ENCODE data around the gene ARID4B. TPM values are rescaled to one million over a fixed set of nuclear protein-coding genes. Genes with fewer than 3 reads are reported as not detected.

The ARID4B gene
- total and polyA plus RNA-seq, 8 donors: 29.0 to 57.9 (median 49.9) TPM

GRCh38 chr1:235127732-235128455, 200.1 kb downstream of the ARID4B start:
- intact Hi-C loops (cut with DNase I): no loop called here
- Histone ChIP-seq H3K4me1 (peaks cover 6 to 57% of the 10 kb centered on the region in 2 donors), H3K27me3 (no peaks in the 10 kb centered on the region), H3K9me3 (no peaks in the 10 kb centered on the region), H3K27ac (peak overlapping the region; percentile 84 to 87), H3K4me3 (peak overlapping the region; percentile 66 to 94), H3K36me3 (peaks cover 0 to 24% of the 10 kb centered on the region in 2 donors)
- no peak for TF ChIP-seq CTCF (IDR thresholded peaks at IDR 0.05)
- peak; percentile 21 for ATAC-seq
- no peak for DNase-seq

GRCh38 chr1:235127203-235127602, 200.8 kb downstream of the ARID4B start:
- H3K36me3 ChIP-seq: peaks cover 0 to 19% of the 10 kb centered on the region in 2 donors
- no peaks in the 10 kb centered on the region for H3K27me3 ChIP-seq
- H3K9me3 ChIP-seq: no peaks in the 10 kb centered on the region
- peaks cover 6 to 64% of the 10 kb centered on the region in 2 donors for H3K4me1 ChIP-seq
- intact Hi-C loops (cut with DNase I): no loop called here
- DNase-seq (no peak), ATAC-seq (no peak)
- H3K4me3 ChIP-seq: peak overlapping the region; percentile 66 to 94
- H3K27ac ChIP-seq: no peak overlapping the region
- TF ChIP-seq CTCF (IDR thresholded peaks at IDR 0.05): no peak

GRCh38 chr1:235124665-235125064, 203.3 kb downstream of the ARID4B start:
- Histone ChIP-seq H3K4me1 (peaks cover 6 to 65% of the 10 kb centered on the region in 2 donors), H3K36me3 (peaks cover 0 to 31% of the 10 kb centered on the region in 2 donors), H3K27ac (no peak overlapping the region), H3K4me3 (no peak overlapping the region), H3K27me3 (no peaks in the 10 kb centered on the region), H3K9me3 (no peaks in the 10 kb centered on the region)
- no peak for ATAC-seq
- DNase-seq: no peak
- no peak for TF ChIP-seq CTCF (IDR thresholded peaks at IDR 0.05)
- intact Hi-C loops (cut with DNase I): no loop called here

GRCh38 chr1:235124111-235124510, 203.9 kb downstream of the ARID4B start:
- ATAC-seq (no peak), DNase-seq (no peak)
- TF ChIP-seq CTCF (IDR thresholded peaks at IDR 0.05): no peak
- Histone ChIP-seq H3K4me1 (peaks cover 6 to 61% of the 10 kb centered on the region in 2 donors), H3K36me3 (peaks cover 0 to 37% of the 10 kb centered on the region in 2 donors), H3K9me3 (no peaks in the 10 kb centered on the region), H3K27ac (no peak overlapping the region), H3K4me3 (no peak overlapping the region), H3K27me3 (no peaks in the 10 kb centered on the region)
- intact Hi-C loops (cut with DNase I): no loop called here

- TF ChIP-seq CTCF (IDR thresholded peaks at IDR 0.05): no peak
Observed at GRCh38 chr1:235122348-235122747, 205.6 kb downstream of the ARID4B start.

More at GRCh38 chr1:235122348-235122747, 205.6 kb downstream of the ARID4B start:
- intact Hi-C loops (cut with DNase I): no loop called here
- Histone ChIP-seq H3K4me1 (peaks cover 6 to 50% of the 10 kb centered on the region in 2 donors), H3K36me3 (peaks cover 0 to 54% of the 10 kb centered on the region in 2 donors), H3K27me3 (no peaks in the 10 kb centered on the region), H3K4me3 (no peak overlapping the region), H3K9me3 (no peaks in the 10 kb centered on the region), H3K27ac (no peak overlapping the region)
- ATAC-seq: no peak
- DNase-seq: no peak

Small RNA genes within 50 kb of the gene (microRNA-seq; reads per million reads assigned to microRNA genes)
- 0 to 0.14 reads per million in 2 donors for gene MIR4753

Other genes starting within 250 kb of the ARID4B start
- 10 to 100 TPM; 71.6 to 89.4 TPM for gene TOMM20, start 199.3 kb downstream of the ARID4B start, total RNA-seq
- 100 to 1,000 TPM; 177 to 197 (median 192) TPM for gene TOMM20, start 199.3 kb downstream of the ARID4B start, polyA plus RNA-seq (ENCODE audit: insufficient read length in 6 of 6)
- 10 to 100 TPM; 52.2 to 57.5 TPM for gene RBM34, start 166.9 kb downstream of the ARID4B start, total RNA-seq
- gene RBM34, start 166.9 kb downstream of the ARID4B start, polyA plus RNA-seq (ENCODE audit: insufficient read length in 6 of 6): 10 to 100 TPM; 64.6 to 77.2 (median 70.3) TPM
- 10 to 100 TPM; 30.5 to 36.4 TPM for gene GGPS1, start 391 bp upstream of the ARID4B start, total RNA-seq
- gene GGPS1, start 391 bp upstream of the ARID4B start, polyA plus RNA-seq (ENCODE audit: insufficient read length in 6 of 6): 10 to 100 TPM; 41.2 to 51.5 (median 48.4) TPM
- gene TBCE, start 39.2 kb upstream of the ARID4B start, total RNA-seq: 10 to 100 TPM; 19.6 to 26.8 TPM
- gene TBCE, start 39.2 kb upstream of the ARID4B start, polyA plus RNA-seq (ENCODE audit: insufficient read length in 6 of 6): 10 to 100 TPM; 48.2 to 65.8 (median 53.8) TPM
- gene B3GALNT2, start 176.3 kb upstream of the ARID4B start, total RNA-seq: 10 to 100 TPM; 18.1 to 22.9 TPM
- gene B3GALNT2, start 176.3 kb upstream of the ARID4B start, polyA plus RNA-seq (ENCODE audit: insufficient read length in 6 of 6): 10 to 100 TPM; 23.3 to 31.1 (median 26.9) TPM

Measured in left lung (tissue), 10 donors.